ENCODE results near the gene PRIM2.

The PRIM2 gene

GRCh38 chr6:57312004-57312345 is 5.5 kb upstream of the PRIM2 start:
- TF ChIP-seq CTCF (IDR thresholded peaks at IDR 0.05; ENCODE audit: low read depth, low read length): no peak
- TF ChIP-seq MYC (IDR thresholded peaks at IDR 0.05; ENCODE audit: low read depth, low read length): no peak

GRCh38 chr6:57313009-57313408 is 4.4 kb upstream of the PRIM2 start:
- DNase-seq (ENCODE audit: low read depth): no peak
- TF ChIP-seq MYC (IDR thresholded peaks at IDR 0.05; ENCODE audit: low read depth, low read length) (no peak), POLR2A (IDR thresholded peaks at IDR 0.05; ENCODE audit: extremely low read depth, insufficient read length) (no peak), MAX (IDR thresholded peaks at IDR 0.05; ENCODE audit: low read depth, low read length) (no peak), CTCF (IDR thresholded peaks at IDR 0.05; ENCODE audit: low read depth, low read length) (no peak)
- no peak overlapping the region for H3K4me3 ChIP-seq (ENCODE audit: low read depth, low read length)

More at GRCh38 chr6:57312004-57312345, 5.5 kb upstream of the PRIM2 start:
- H3K4me3 ChIP-seq (ENCODE audit: low read depth, low read length): no peak overlapping the region
- no peak for DNase-seq (ENCODE audit: low read depth)

GRCh38 chr6:57313711-57314471 is 3.5 kb upstream of the PRIM2 start:
- H3K4me3 ChIP-seq (ENCODE audit: low read depth, low read length): no peak overlapping the region
- no peak for DNase-seq (ENCODE audit: low read depth)
- no peak for TF ChIP-seq CTCF (IDR thresholded peaks at IDR 0.05; ENCODE audit: low read depth, low read length)
- no peak for TF ChIP-seq POLR2A (IDR thresholded peaks at IDR 0.05; ENCODE audit: extremely low read depth, insufficient read length)

GRCh38 chr6:57315111-57315510 is 2.3 kb upstream of the PRIM2 start:
- no peak for TF ChIP-seq MAX (IDR thresholded peaks at IDR 0.05; ENCODE audit: low read depth, low read length)
- no peak for TF ChIP-seq MYC (IDR thresholded peaks at IDR 0.05; ENCODE audit: low read depth, low read length)
- TF ChIP-seq CTCF (IDR thresholded peaks at IDR 0.05; ENCODE audit: low read depth, low read length): no peak
- TF ChIP-seq POLR2A (IDR thresholded peaks at IDR 0.05; ENCODE audit: extremely low read depth, insufficient read length): no peak
- H3K4me3 ChIP-seq (ENCODE audit: low read depth, low read length): no peak overlapping the region
- no peak for DNase-seq (ENCODE audit: low read depth)

- H3K4me3 ChIP-seq (ENCODE audit: low read depth, low read length): no peak overlapping the region
- no peak for DNase-seq (ENCODE audit: low read depth)
- no peak for TF ChIP-seq CTCF (IDR thresholded peaks at IDR 0.05; ENCODE audit: low read depth, low read length)
- TF ChIP-seq MAX (IDR thresholded peaks at IDR 0.05; ENCODE audit: low read depth, low read length): no peak
- TF ChIP-seq POLR2A (IDR thresholded peaks at IDR 0.05; ENCODE audit: extremely low read depth, insufficient read length): no peak
- no peak for TF ChIP-seq MYC (IDR thresholded peaks at IDR 0.05; ENCODE audit: low read depth, low read length)
Observed at GRCh38 chr6:57315851-57316250, 1.6 kb upstream of the PRIM2 start.

GRCh38 chr6:57316581-57317059 is 810 bp upstream of the PRIM2 start:
- peak overlapping the region; percentile 82 for H3K4me3 ChIP-seq (ENCODE audit: low read depth, low read length)
- TF ChIP-seq CTCF (IDR thresholded peaks at IDR 0.05; ENCODE audit: low read depth, low read length) (peak; percentile 61), MYC (IDR thresholded peaks at IDR 0.05; ENCODE audit: low read depth, low read length) (peak; percentile 56), POLR2A (IDR thresholded peaks at IDR 0.05; ENCODE audit: extremely low read depth, insufficient read length) (no peak), MAX (IDR thresholded peaks at IDR 0.05; ENCODE audit: low read depth, low read length) (peak; percentile 56)
- DNase-seq (ENCODE audit: low read depth): peak; percentile 95

All from NB4 (cell line).